Subcutaneous adipose tissue (tissue), 4 donors: ENCODE data around the gene FAM177B. TPM values are rescaled to one million over a fixed set of nuclear protein-coding genes. Genes with fewer than 3 reads are reported as not detected.

ENCODE experiments used
- total RNA-seq, 4 donors: library from RNA; depleted of rRNA; stranded (reverse); fragments of >200 nt; gene quantifications; one replicate each; pipeline ENCODE4 v1.1.0, GENCODE V29; 2016
- TF ChIP-seq, protein P1 (sequence below): fragments of 450-650 bp; IDR thresholded peaks from one replicate; pipeline ENCODE4 v1.5.1; 2016; ENCODE audit warnings: low read depth, mild to moderate bottlenecking, control low read depth, antibody characterized with exemption, moderate library complexity

Gene FAM177B
- total RNA-seq, 4 donors from 2014 or later = 0.82 to 1.8 (median 1.1) TPM

DNA sequence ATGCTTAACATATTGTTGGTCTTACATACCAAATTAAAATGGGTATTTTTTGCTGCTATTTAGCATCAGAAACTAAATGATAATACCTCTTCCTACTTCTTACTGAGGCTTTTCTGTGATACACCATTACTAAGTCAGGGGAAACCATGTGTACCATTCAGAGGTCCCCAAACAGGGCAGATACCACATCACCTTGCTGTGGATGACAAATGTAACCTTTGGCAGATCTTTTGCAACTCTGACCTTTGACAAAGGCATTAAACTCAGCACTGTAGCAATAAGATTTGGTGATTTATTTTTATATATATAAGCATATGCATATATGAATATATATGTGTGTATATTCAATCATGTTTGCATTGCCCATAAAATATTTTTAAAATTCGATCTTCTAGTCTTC is 2.9 kb downstream of the FAM177B start:
- TF ChIP-seq, protein P1, sequence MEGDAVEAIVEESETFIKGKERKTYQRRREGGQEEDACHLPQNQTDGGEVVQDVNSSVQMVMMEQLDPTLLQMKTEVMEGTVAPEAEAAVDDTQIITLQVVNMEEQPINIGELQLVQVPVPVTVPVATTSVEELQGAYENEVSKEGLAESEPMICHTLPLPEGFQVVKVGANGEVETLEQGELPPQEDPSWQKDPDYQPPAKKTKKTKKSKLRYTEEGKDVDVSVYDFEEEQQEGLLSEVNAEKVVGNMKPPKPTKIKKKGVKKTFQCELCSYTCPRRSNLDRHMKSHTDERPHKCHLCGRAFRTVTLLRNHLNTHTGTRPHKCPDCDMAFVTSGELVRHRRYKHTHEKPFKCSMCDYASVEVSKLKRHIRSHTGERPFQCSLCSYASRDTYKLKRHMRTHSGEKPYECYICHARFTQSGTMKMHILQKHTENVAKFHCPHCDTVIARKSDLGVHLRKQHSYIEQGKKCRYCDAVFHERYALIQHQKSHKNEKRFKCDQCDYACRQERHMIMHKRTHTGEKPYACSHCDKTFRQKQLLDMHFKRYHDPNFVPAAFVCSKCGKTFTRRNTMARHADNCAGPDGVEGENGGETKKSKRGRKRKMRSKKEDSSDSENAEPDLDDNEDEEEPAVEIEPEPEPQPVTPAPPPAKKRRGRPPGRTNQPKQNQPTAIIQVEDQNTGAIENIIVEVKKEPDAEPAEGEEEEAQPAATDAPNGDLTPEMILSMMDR = no peak

DNA sequence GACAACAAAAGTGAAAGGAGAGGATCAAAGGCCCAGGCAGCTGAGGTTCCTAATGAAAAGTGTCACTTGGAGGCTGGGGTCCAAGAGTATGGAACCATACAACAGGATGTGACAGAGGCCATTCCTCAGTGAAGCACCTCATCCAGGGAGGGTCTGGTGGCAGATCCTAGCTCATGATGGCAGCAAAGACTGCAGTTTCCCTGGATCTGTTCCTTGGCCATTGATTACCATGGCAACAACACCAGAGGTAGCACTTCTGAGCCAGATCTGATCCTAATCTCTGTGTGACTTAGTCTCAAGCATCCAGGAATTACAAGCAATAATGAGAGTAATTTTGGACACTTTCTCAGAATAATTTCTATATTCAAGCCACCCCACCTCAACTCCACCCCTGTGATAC is 12.9 kb downstream of the FAM177B start:
- TF ChIP-seq, protein P1 = no peak

GRCh38 chr1:222750651-222751050 is 13.6 kb downstream of the FAM177B start:
- TF ChIP-seq, protein P1 = no peak

DNA sequence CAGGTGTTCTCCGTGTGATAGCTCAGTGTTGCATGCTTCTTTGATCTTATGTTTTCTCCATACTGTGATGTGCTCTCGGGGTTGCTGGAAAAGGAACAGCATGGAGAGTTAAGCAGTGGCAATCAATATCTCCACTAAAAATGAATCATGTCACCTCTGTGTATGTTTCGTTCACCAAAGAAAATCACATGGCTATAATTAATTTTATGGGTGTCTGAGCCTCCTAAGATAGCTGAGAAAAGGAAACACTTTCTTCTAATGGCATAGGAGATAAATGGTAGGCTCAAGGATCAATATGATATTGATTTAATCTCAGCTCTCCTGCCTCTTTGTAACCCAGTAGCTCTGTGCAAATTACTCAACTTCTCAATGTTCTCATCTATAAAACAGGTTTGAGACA is 14.3 kb downstream of the FAM177B start:
- TF ChIP-seq, protein P1 = no peak

DNA sequence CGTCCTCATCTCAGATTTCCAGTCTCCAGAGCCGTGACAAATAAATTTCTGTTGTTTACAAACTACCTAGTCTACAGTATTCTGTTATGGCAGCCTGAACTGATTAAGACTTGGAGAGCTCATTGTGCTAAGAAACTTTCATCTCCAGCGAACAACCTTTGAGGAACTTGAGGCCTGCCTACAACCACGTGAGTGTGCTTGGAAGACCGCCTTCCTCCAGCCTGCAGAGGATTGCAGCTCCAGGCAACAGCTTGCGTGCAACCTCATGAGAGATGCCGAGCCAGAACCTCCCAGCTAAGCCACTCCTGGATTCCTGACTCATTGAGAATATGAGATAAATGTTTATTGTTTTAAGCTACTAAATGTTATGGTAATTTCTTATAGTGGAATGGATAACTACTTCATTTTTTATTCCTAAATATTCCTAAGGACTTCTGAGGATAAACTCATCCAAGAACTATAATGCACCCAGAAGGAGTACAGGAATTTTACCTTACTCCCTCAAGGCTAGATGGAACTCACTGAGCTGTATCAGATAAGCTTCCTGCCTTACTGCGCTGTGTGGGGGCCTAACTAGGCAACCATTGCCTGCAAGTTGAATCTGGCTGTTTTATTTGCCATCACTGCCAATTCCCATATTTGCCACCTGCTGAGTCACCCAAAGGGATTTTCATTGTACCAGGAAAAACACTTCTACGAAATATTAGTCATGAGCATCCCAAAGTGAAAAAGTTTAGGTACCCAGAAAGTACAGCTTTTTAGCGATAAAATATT is 17.6 kb downstream of the FAM177B start:
- TF ChIP-seq, protein P1 = no peak

- TF ChIP-seq, protein P1 = no peak
These were observed 20.8 kb downstream of the FAM177B start for GRCh38 chr1:222757646-222758268.

DNA sequence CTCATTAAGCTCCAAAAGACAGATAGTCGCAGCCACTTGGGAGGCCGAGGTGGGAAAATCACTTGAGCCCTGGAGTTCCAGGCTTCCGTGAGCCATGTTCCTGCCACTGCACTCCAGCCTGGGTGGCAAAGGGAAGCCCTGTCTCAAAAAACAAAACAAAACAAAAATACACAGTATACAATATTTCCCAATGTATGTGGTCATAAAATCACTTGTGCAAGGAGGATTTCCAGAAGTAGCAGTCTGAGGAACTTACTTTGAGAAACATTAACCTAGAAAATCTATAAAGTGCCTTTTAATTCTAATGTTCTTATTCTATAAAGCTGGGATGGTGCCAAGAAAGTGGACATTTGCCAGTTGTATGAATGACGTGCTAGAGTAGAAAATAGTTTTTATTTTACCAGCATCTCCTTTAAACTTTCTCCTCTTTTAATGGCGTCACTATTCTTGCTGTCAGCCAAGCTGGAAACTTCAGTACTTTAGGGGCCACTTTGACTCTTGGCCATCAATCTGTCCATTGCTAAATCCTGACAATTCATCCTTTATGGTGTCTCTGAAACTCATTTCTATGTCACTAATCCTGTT is 22.5 kb downstream of the FAM177B start:
- TF ChIP-seq, protein P1 = no peak
